ENCODE data around the gene RASAL1. TPM values are rescaled to one million over a fixed set of nuclear protein-coding genes. Genes with fewer than 3 reads are reported as not detected.

The RASAL1 gene
- polyA plus RNA-seq, 3 donors = not detected

GRCh38 chr12:113089839-113090238 is 45.7 kb downstream of the RASAL1 start:
- no peak overlapping the region for H2AFZ ChIP-seq (ENCODE audit: insufficient read depth, low read depth, low read length, poor library complexity, severe bottlenecking)
- H3K36me3 ChIP-seq (replicated peaks in 1 of 2; ENCODE audit: control insufficient read depth in 1 of 2, insufficient read depth in 2 of 2, low read length in 2 of 2) = no peaks in the 10 kb centered on the region
- intact Hi-C loops (cut with micrococcal nuclease) = no loop called here
- H3K36me3 Mint-ChIP-seq = no peaks in the 10 kb centered on the region
- DNase-seq = no peak
- H3K9me3 ChIP-seq (replicated peaks in 1 of 2; ENCODE audit: control insufficient read depth in 1 of 2, insufficient read depth in 1 of 2, low read length in 2 of 2) = no peaks in the 10 kb centered on the region
- H3K9me3 Mint-ChIP-seq = peaks cover 0 to 5% (median 0%) of the 10 kb centered on the region in 7 donors
- no peak for TF ChIP-seq CTCF (IDR thresholded peaks at IDR 0.05)
- no peak overlapping the region for H3K4me3 Mint-ChIP-seq
- no peaks in the 10 kb centered on the region for H3K4me1 ChIP-seq (ENCODE audit: control insufficient read depth in 1 of 2, insufficient read depth in 2 of 2, low read length in 2 of 2)
- H3K4me3 ChIP-seq (replicated peaks in 1 of 3; ENCODE audit: low read depth in 2 of 3, low read length in 3 of 3) = no peak overlapping the region
- H3K9ac ChIP-seq (ENCODE audit: insufficient read depth, low read length, poor library complexity, severe bottlenecking) = no peak overlapping the region
- H4K20me1 ChIP-seq (ENCODE audit: insufficient read depth, low read length) = no peaks in the 10 kb centered on the region
- H3K27ac Mint-ChIP-seq = peak overlapping the region in 1 of 7 donors; percentile 42
- no peaks in the 10 kb centered on the region for H3K79me2 ChIP-seq (ENCODE audit: insufficient read depth, low read length)
- no peak overlapping the region for H3K27ac ChIP-seq (ENCODE audit: low read depth in 1 of 2, low read length in 2 of 2)
- H3K27me3 ChIP-seq (ENCODE audit: control insufficient read depth in 2 of 2, insufficient read depth in 2 of 2, low read length in 2 of 2) = peaks cover 2 to 31% of the 10 kb centered on the region in 2 donors
- H3K4me2 ChIP-seq (replicated peaks; ENCODE audit: extremely low read depth, low read length, poor library complexity, severe bottlenecking) = no peak overlapping the region
- peaks cover 27 to 53% (median 36%) of the 10 kb centered on the region in 3 donors for H3K27me3 Mint-ChIP-seq (ENCODE audit: low read depth in 3 of 3)
- H3K4me1 Mint-ChIP-seq = peaks cover 13% of the 10 kb centered on the region

- Mint-ChIP-seq H3K4me1 (peaks cover 13% of the 10 kb centered on the region), H3K27ac (peak overlapping the region in 2 of 7 donors; percentile 26 to 34), H3K27me3 (ENCODE audit: low read depth in 3 of 3) (peaks cover 27 to 54% (median 36%) of the 10 kb centered on the region in 3 donors), H3K4me3 (no peak overlapping the region), H3K9me3 (peaks cover 0 to 5% (median 0%) of the 10 kb centered on the region in 7 donors), H3K36me3 (no peaks in the 10 kb centered on the region)
- no peak for TF ChIP-seq CTCF (IDR thresholded peaks at IDR 0.05)
- Histone ChIP-seq H3K4me3 (replicated peaks in 1 of 3; ENCODE audit: low read depth in 2 of 3, low read length in 3 of 3) (no peak overlapping the region), H3K4me1 (ENCODE audit: control insufficient read depth in 1 of 2, insufficient read depth in 2 of 2, low read length in 2 of 2) (no peaks in the 10 kb centered on the region), H3K9ac (ENCODE audit: insufficient read depth, low read length, poor library complexity, severe bottlenecking) (no peak overlapping the region), H4K20me1 (ENCODE audit: insufficient read depth, low read length) (no peaks in the 10 kb centered on the region), H2AFZ (ENCODE audit: insufficient read depth, low read depth, low read length, poor library complexity, severe bottlenecking) (no peak overlapping the region), H3K27me3 (ENCODE audit: control insufficient read depth in 2 of 2, insufficient read depth in 2 of 2, low read length in 2 of 2) (peaks cover 2 to 31% of the 10 kb centered on the region in 2 donors), H3K4me2 (replicated peaks; ENCODE audit: extremely low read depth, low read length, poor library complexity, severe bottlenecking) (no peak overlapping the region), H3K36me3 (replicated peaks in 1 of 2; ENCODE audit: control insufficient read depth in 1 of 2, insufficient read depth in 2 of 2, low read length in 2 of 2) (no peaks in the 10 kb centered on the region), H3K9me3 (replicated peaks in 1 of 2; ENCODE audit: control insufficient read depth in 1 of 2, insufficient read depth in 1 of 2, low read length in 2 of 2) (no peaks in the 10 kb centered on the region), H3K79me2 (ENCODE audit: insufficient read depth, low read length) (no peaks in the 10 kb centered on the region), H3K27ac (ENCODE audit: low read depth in 1 of 2, low read length in 2 of 2) (no peak overlapping the region)
- intact Hi-C loops (cut with micrococcal nuclease) = no loop called here
- DNase-seq = no peak
- WGBS (ENCODE audit: insufficient coverage) = 95% methylated on average over 10 of the region's 13 CpGs
Observed at GRCh38 chr12:113088971-113089756, 46.4 kb downstream of the RASAL1 start.
